GM23338 (cell line): Measurements from ENCODE around the gene ALCAM. TPM values are rescaled to one million over a fixed set of nuclear protein-coding genes. Genes with fewer than 3 reads are reported as not detected.
A peak's percentile ranks its signal among the peaks of the same experiment; 100 is the strongest.

Experiments used
- ATAC-seq: fragments of 200-7000 bp; cut with Tn5 transposase; 3 replicates; pipeline ENCODE4 v1.9.1; 2020
- DNase-seq: peaks from one replicate; pipeline ENCODE4 v3.0.0-alpha.2; 2015; ENCODE audit warnings: low spot score
- H2AFZ ChIP-seq: fragments of 200-600 bp; sonication (generic); 2 replicates; pipeline ENCODE4 v1.8.0; 2016; ENCODE audit warnings: antibody characterized with exemption, mild to moderate bottlenecking, moderate library complexity
- H3F3A ChIP-seq: fragments of 200-600 bp; sonication (generic); replicated peaks from 2 replicates; pipeline ENCODE4 v1.8.0; 2017; ENCODE audit warnings: antibody characterized with exemption, mixed run types, low read depth
- H3K27ac ChIP-seq: fragments of 200-600 bp; sonication (generic); 2 replicates; pipeline ENCODE4 v1.6.1; 2016; ENCODE audit warnings: low read depth
- H3K27me3 ChIP-seq: fragments of 200-600 bp; sonication (generic); 2 replicates; pipeline ENCODE4 v1.8.0; 2016; ENCODE audit warnings: mild to moderate bottlenecking, mixed run types, moderate library complexity; ENCODE audit not compliant: insufficient read depth
- H3K36me3 ChIP-seq: fragments of 200-600 bp; sonication (generic); 2 replicates; pipeline ENCODE4 v1.8.0; 2016; ENCODE audit warnings: mild to moderate bottlenecking; ENCODE audit not compliant: insufficient read depth
- H3K4me1 ChIP-seq: fragments of 200-600 bp; sonication (generic); 2 replicates; pipeline ENCODE4 v1.8.0; 2016; ENCODE audit warnings: mild to moderate bottlenecking, moderate library complexity; ENCODE audit not compliant: insufficient read depth
- H3K4me2 ChIP-seq: fragments of 200-600 bp; sonication (generic); 2 replicates; pipeline ENCODE4 v1.7.1; 2017; ENCODE audit warnings: mixed run types
- H3K4me3 ChIP-seq: fragments of 200-600 bp; sonication (generic); 2 replicates; pipeline ENCODE4 v1.6.1; 2016; ENCODE audit warnings: mixed run types
- H3K79me2 ChIP-seq: fragments of 200-600 bp; sonication (generic); replicated peaks from 2 replicates; pipeline ENCODE4 v1.8.0; 2017; ENCODE audit warnings: mild to moderate bottlenecking; ENCODE audit not compliant: insufficient read depth
- H3K9me2 ChIP-seq: fragments of 200-600 bp; sonication (generic); 2 replicates; pipeline ENCODE4 v1.8.0; 2017; ENCODE audit not compliant: insufficient read depth
- H4K20me1 ChIP-seq: fragments of 200-600 bp; sonication (generic); replicated peaks from 2 replicates; pipeline ENCODE4 v1.8.0; 2017; ENCODE audit warnings: mild to moderate bottlenecking; ENCODE audit not compliant: insufficient read depth
- H3K27ac Mint-ChIP-seq: 2 replicates; pipeline ENCODE4 v1.8.0; 2020; ENCODE audit warnings: inconsistent platforms, mild to moderate bottlenecking, moderate library complexity, mixed read lengths
- H3K27me3 Mint-ChIP-seq: 3 replicates; pipeline ENCODE4 v1.8.0; 2022; ENCODE audit warnings: low read depth, mild to moderate bottlenecking, moderate library complexity, mixed read lengths, inconsistent platforms; ENCODE audit not compliant: insufficient read depth, poor library complexity
- H3K36me3 Mint-ChIP-seq: 3 replicates; pipeline ENCODE4 v1.8.0; 2021; ENCODE audit warnings: low read depth, mild to moderate bottlenecking, inconsistent platforms, moderate library complexity, mixed read lengths
- H3K4me1 Mint-ChIP-seq: 3 replicates; pipeline ENCODE4 v1.8.0; 2020; ENCODE audit warnings: mild to moderate bottlenecking, inconsistent platforms, mixed read lengths
- H3K4me3 Mint-ChIP-seq: 3 replicates; pipeline ENCODE4 v1.8.0; 2021; ENCODE audit warnings: moderate library complexity, mild to moderate bottlenecking, inconsistent platforms, mixed read lengths
- H3K9me3 Mint-ChIP-seq: 3 replicates; pipeline ENCODE4 v1.8.0; 2020; ENCODE audit warnings: moderate library complexity, mild to moderate bottlenecking, inconsistent platforms, mixed read lengths
- CREB1 ChIP-seq: fragments of 250-450 bp; sonication (Bioruptor Pico); IDR thresholded peaks from 2 replicates; pipeline ENCODE4 v1.5.0; 2020; ENCODE audit warnings: low read depth, mild to moderate bottlenecking, moderate library complexity
- EZH2 ChIP-seq: fragments of 200-600 bp; sonication (generic); IDR thresholded peaks from one replicate; pipeline ENCODE4 v1.8.0; 2017; ENCODE audit warnings: antibody characterized with exemption, mild to moderate bottlenecking, low read depth; ENCODE audit not compliant: unreplicated experiment
- EZH2phosphoT487 ChIP-seq: fragments of 200-600 bp; sonication (generic); IDR thresholded peaks from one replicate; pipeline ENCODE4 v1.8.1; 2018; ENCODE audit warnings: antibody characterized with exemption; ENCODE audit not compliant: unreplicated experiment
- JUNB ChIP-seq: IDR thresholded peaks from one replicate; pipeline ENCODE4 v1.6.1; 2016; ENCODE audit warnings: antibody characterized with exemption; ENCODE audit not compliant: unreplicated experiment
- NANOG ChIP-seq: IDR thresholded peaks from 2 replicates; pipeline ENCODE4 v1.6.1; 2016; ENCODE audit warnings: antibody characterized with exemption, borderline replicate concordance
- POLR2AphosphoS5 ChIP-seq: IDR thresholded peaks from 2 replicates; pipeline ENCODE4 v1.6.1; 2016; ENCODE audit warnings: antibody characterized with exemption, low read depth
- STAT1 ChIP-seq: IDR thresholded peaks from one replicate; pipeline ENCODE4 v1.6.1; 2016; ENCODE audit warnings: antibody characterized with exemption; ENCODE audit not compliant: unreplicated experiment
- ZNF114 ChIP-seq: fragments of 250-450 bp; sonication (Bioruptor Pico); IDR thresholded peaks from 2 replicates; pipeline ENCODE4 v1.5.0; 2020; ENCODE audit warnings: mild to moderate bottlenecking, moderate library complexity
- ZNF331 ChIP-seq: fragments of 250-450 bp; sonication (Bioruptor Pico); IDR thresholded peaks from 2 replicates; pipeline ENCODE4 v1.5.0; 2020; ENCODE audit warnings: low read depth, mild to moderate bottlenecking, moderate library complexity
- polyA plus RNA-seq: library from polyadenylated mRNA; unstranded; fragments of >200 nt; fragmentation: Nextera tagmentation; extraction: Ambion mirVana; gene quantifications from 2 replicates; pipeline ENCODE4 v1.2.1, GENCODE V29; 2016
- total RNA-seq: library from RNA; depleted of rRNA; stranded (reverse); fragments of >200 nt; shearing (Covaris generic); gene quantifications from 2 replicates; pipeline ENCODE4 v1.2.3, GENCODE V29; 2014
- TF ChIP-seq, protein P1 (sequence below), 2 experiments: fragments of 200-600 bp in 1 of 2; sonication (generic) in 1 of 2; conservative IDR thresholded peaks; 2 replicates each; pipeline versions ENCODE4 v1.5.1 to v1.6.1; 2016 to 2017; ENCODE audit warnings: antibody characterized with exemption in 2 of 2, low read depth in 2 of 2, mild to moderate bottlenecking in 2 of 2, moderate library complexity in 1 of 2
- TF ChIP-seq, protein P2 (sequence below): IDR thresholded peaks from one replicate; pipeline ENCODE4 v1.6.1; 2018; ENCODE audit warnings: antibody characterized with exemption; ENCODE audit not compliant: unreplicated experiment
- TF ChIP-seq, protein P3 (sequence below): IDR thresholded peaks from 2 replicates; pipeline ENCODE4 v1.6.1; 2016; ENCODE audit warnings: antibody characterized with exemption
- TF ChIP-seq, protein P4 (sequence below): fragments of 250-450 bp; sonication (Bioruptor Pico); IDR thresholded peaks from 2 replicates; pipeline ENCODE4 v1.5.0; 2020; ENCODE audit warnings: mild to moderate bottlenecking, moderate library complexity

Gene ALCAM
- total and polyA plus RNA-seq, 2 experiments from 2014 or later: 11.3 to 36.0 TPM

DNA sequence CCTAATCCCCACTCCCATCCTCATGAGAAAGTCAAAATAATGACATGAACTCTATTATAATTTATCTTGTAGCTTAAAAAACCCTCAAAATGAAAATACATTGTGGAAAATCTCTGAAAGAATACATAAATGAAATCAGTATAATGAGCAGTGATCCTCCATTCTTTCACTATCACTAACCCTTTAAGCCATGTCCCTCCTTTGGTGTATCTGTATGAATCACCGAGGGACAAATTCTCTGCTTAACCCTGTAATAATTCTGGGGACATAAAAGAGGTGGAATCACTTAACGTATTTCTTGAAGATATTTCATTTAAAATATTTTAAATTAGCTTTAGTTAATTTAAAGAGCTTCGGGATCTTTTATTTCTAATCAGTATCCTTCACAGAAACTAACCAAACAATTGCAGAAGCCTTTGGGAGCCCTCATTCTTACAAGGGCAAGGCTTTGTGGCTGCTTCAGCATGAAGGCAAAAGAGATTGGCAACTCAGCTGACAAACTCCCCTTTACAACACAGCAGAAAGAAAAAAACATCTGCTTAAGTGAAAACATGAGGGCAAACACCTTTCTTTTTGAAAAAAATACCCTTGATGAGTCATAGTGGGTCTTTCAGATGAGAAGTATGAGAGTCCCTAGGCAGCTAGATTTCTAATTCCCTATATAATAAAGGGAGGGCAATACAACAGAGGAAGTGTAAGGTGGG lies 44.0 kb upstream of the ALCAM start:
- no peak overlapping the region for H3K4me3 Mint-ChIP-seq
- ATAC-seq (no peak), DNase-seq (no peak)
- H4K20me1 ChIP-seq: no peaks in the 10 kb centered on the region
- H3K4me2 ChIP-seq: no peak overlapping the region
- TF ChIP-seq ZNF114 (CRISPR knock-in tag) (no peak), EZH2 (no peak), JUNB (no peak), NANOG (no peak), STAT1 (no peak), POLR2AphosphoS5 (no peak), CREB1 (CRISPR knock-in tag) (no peak), EZH2phosphoT487 (no peak), ZNF331 (no peak)
- TF ChIP-seq, protein P1, sequence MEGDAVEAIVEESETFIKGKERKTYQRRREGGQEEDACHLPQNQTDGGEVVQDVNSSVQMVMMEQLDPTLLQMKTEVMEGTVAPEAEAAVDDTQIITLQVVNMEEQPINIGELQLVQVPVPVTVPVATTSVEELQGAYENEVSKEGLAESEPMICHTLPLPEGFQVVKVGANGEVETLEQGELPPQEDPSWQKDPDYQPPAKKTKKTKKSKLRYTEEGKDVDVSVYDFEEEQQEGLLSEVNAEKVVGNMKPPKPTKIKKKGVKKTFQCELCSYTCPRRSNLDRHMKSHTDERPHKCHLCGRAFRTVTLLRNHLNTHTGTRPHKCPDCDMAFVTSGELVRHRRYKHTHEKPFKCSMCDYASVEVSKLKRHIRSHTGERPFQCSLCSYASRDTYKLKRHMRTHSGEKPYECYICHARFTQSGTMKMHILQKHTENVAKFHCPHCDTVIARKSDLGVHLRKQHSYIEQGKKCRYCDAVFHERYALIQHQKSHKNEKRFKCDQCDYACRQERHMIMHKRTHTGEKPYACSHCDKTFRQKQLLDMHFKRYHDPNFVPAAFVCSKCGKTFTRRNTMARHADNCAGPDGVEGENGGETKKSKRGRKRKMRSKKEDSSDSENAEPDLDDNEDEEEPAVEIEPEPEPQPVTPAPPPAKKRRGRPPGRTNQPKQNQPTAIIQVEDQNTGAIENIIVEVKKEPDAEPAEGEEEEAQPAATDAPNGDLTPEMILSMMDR (conservative IDR thresholded peaks at IDR 0.05; ENCODE audit: low read depth in 2 of 2): no peak
- TF ChIP-seq, protein P2, sequence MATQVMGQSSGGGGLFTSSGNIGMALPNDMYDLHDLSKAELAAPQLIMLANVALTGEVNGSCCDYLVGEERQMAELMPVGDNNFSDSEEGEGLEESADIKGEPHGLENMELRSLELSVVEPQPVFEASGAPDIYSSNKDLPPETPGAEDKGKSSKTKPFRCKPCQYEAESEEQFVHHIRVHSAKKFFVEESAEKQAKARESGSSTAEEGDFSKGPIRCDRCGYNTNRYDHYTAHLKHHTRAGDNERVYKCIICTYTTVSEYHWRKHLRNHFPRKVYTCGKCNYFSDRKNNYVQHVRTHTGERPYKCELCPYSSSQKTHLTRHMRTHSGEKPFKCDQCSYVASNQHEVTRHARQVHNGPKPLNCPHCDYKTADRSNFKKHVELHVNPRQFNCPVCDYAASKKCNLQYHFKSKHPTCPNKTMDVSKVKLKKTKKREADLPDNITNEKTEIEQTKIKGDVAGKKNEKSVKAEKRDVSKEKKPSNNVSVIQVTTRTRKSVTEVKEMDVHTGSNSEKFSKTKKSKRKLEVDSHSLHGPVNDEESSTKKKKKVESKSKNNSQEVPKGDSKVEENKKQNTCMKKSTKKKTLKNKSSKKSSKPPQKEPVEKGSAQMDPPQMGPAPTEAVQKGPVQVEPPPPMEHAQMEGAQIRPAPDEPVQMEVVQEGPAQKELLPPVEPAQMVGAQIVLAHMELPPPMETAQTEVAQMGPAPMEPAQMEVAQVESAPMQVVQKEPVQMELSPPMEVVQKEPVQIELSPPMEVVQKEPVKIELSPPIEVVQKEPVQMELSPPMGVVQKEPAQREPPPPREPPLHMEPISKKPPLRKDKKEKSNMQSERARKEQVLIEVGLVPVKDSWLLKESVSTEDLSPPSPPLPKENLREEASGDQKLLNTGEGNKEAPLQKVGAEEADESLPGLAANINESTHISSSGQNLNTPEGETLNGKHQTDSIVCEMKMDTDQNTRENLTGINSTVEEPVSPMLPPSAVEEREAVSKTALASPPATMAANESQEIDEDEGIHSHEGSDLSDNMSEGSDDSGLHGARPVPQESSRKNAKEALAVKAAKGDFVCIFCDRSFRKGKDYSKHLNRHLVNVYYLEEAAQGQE: no peak
- TF ChIP-seq, protein P3, sequence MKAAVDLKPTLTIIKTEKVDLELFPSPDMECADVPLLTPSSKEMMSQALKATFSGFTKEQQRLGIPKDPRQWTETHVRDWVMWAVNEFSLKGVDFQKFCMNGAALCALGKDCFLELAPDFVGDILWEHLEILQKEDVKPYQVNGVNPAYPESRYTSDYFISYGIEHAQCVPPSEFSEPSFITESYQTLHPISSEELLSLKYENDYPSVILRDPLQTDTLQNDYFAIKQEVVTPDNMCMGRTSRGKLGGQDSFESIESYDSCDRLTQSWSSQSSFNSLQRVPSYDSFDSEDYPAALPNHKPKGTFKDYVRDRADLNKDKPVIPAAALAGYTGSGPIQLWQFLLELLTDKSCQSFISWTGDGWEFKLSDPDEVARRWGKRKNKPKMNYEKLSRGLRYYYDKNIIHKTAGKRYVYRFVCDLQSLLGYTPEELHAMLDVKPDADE: no peak
- TF ChIP-seq, protein P4, sequence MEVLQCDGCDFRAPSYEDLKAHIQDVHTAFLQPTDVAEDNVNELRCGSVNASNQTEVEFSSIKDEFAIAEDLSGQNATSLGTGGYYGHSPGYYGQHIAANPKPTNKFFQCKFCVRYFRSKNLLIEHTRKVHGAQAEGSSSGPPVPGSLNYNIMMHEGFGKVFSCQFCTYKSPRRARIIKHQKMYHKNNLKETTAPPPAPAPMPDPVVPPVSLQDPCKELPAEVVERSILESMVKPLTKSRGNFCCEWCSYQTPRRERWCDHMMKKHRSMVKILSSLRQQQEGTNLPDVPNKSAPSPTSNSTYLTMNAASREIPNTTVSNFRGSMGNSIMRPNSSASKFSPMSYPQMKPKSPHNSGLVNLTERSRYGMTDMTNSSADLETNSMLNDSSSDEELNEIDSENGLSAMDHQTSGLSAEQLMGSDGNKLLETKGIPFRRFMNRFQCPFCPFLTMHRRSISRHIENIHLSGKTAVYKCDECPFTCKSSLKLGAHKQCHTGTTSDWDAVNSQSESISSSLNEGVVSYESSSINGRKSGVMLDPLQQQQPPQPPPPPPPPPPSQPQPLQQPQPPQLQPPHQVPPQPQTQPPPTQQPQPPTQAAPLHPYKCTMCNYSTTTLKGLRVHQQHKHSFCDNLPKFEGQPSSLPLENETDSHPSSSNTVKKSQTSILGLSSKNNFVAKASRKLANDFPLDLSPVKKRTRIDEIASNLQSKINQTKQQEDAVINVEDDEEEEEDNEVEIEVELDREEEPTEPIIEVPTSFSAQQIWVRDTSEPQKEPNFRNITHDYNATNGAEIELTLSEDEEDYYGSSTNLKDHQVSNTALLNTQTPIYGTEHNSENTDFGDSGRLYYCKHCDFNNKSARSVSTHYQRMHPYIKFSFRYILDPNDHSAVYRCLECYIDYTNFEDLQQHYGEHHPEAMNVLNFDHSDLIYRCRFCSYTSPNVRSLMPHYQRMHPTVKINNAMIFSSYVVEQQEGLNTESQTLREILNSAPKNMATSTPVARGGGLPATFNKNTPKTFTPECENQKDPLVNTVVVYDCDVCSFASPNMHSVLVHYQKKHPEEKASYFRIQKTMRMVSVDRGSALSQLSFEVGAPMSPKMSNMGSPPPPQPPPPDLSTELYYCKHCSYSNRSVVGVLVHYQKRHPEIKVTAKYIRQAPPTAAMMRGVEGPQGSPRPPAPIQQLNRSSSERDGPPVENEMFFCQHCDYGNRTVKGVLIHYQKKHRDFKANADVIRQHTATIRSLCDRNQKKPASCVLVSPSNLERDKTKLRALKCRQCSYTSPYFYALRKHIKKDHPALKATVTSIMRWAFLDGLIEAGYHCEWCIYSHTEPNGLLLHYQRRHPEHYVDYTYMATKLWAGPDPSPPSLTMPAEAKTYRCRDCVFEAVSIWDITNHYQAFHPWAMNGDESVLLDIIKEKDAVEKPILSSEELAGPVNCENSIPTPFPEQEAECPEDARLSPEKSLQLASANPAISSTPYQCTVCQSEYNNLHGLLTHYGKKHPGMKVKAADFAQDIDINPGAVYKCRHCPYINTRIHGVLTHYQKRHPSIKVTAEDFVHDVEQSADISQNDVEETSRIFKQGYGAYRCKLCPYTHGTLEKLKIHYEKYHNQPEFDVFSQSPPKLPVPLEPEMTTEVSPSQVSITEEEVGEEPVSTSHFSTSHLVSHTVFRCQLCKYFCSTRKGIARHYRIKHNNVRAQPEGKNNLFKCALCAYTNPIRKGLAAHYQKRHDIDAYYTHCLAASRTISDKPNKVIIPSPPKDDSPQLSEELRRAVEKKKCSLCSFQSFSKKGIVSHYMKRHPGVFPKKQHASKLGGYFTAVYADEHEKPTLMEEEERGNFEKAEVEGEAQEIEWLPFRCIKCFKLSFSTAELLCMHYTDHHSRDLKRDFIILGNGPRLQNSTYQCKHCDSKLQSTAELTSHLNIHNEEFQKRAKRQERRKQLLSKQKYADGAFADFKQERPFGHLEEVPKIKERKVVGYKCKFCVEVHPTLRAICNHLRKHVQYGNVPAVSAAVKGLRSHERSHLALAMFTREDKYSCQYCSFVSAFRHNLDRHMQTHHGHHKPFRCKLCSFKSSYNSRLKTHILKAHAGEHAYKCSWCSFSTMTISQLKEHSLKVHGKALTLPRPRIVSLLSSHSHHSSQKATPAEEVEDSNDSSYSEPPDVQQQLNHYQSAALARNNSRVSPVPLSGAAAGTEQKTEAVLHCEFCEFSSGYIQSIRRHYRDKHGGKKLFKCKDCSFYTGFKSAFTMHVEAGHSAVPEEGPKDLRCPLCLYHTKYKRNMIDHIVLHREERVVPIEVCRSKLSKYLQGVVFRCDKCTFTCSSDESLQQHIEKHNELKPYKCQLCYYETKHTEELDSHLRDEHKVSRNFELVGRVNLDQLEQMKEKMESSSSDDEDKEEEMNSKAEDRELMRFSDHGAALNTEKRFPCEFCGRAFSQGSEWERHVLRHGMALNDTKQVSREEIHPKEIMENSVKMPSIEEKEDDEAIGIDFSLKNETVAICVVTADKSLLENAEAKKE: no peak
- H3K4me3 ChIP-seq: no peak overlapping the region
- H3K36me3 ChIP-seq: no peaks in the 10 kb centered on the region
- no peaks in the 10 kb centered on the region; the same call in 1 of the 3 replicates for H3K9me3 Mint-ChIP-seq
- H3K27me3 ChIP-seq: no peaks in the 10 kb centered on the region
- H3K4me1 ChIP-seq: no peaks in the 10 kb centered on the region
- no peaks in the 10 kb centered on the region for H3K79me2 ChIP-seq
- H3F3A ChIP-seq: no peaks in the 10 kb centered on the region
- no peaks in the 10 kb centered on the region for H3K27me3 Mint-ChIP-seq
- peak overlapping the region; percentile 83 for H2AFZ ChIP-seq
- H3K4me1 Mint-ChIP-seq: no peaks in the 10 kb centered on the region
- H3K36me3 Mint-ChIP-seq: no peaks in the 10 kb centered on the region
- H3K9me2 ChIP-seq: no peaks in the 10 kb centered on the region
- H3K27ac Mint-ChIP-seq: no peak overlapping the region
- H3K27ac ChIP-seq: no peak overlapping the region
